ENCODE data around the gene DNAJC7. TPM values are rescaled to one million over a fixed set of nuclear protein-coding genes. Genes with fewer than 3 reads are reported as not detected.

DNAJC7 gene
- 82.0 TPM for total RNA-seq
- long read RNA-seq, transcript DNAJC7-203 (14 exons, 2,022 nt) = major isoform, 50 of 77 reads
- long read RNA-seq, partial matches to known transcripts = 13 of 77 reads
- long read RNA-seq, other reads (novel, unspliced or antisense) = 14 of 77 reads

GRCh38 chr17:42016941-42017865 lies at the start of gene DNAJC7:
DNAJC7 (minus strand) TSS chr17:42017439; CDS start chr17:42017416, 23 bp downstream.
- peak within 1 kb of the TSS; percentile 79 for H3K4me3 ChIP-seq
- peaks cover 61% of the 10 kb centered on the region for H3K4me1 ChIP-seq
- no peaks in the 10 kb centered on the region for H3K9me3 ChIP-seq
- H3K36me3 ChIP-seq = peaks cover 8% of the 10 kb centered on the region
- no peak for TF ChIP-seq CTCF (IDR thresholded peaks at IDR 0.05)
- intact Hi-C loops (cut with DNase I) = no loop called here
- peak within 1 kb of the TSS; percentile 89 for H3K27ac ChIP-seq
- no peaks in the 10 kb centered on the region for H3K27me3 ChIP-seq (ENCODE audit: low read depth)
- peak; percentile 96 to 97 for ATAC-seq
- peak; percentile 97 for DNase-seq

GRCh38 chr17:42065201-42065600 lies 48.0 kb upstream of the DNAJC7 start:
- DNase-seq = no peak
- no peaks in the 10 kb centered on the region for H3K9me3 ChIP-seq

GRCh38 chr17:42062681-42063080 lies 45.4 kb upstream of the DNAJC7 start:
- DNase-seq (no peak), ATAC-seq (no peak)
- no peak for TF ChIP-seq CTCF (IDR thresholded peaks at IDR 0.05)
- intact Hi-C loops (cut with DNase I) = no loop called here
- Histone ChIP-seq H3K27me3 (ENCODE audit: low read depth) (no peaks in the 10 kb centered on the region), H3K9me3 (no peaks in the 10 kb centered on the region), H3K4me3 (no peak overlapping the region), H3K4me1 (peaks cover 6% of the 10 kb centered on the region), H3K27ac (no peak overlapping the region), H3K36me3 (no peaks in the 10 kb centered on the region)

More at GRCh38 chr17:42065201-42065600, 48.0 kb upstream of the DNAJC7 start:
- ATAC-seq = no peak
- Histone ChIP-seq H3K36me3 (no peaks in the 10 kb centered on the region), H3K4me1 (peaks cover 6% of the 10 kb centered on the region), H3K27ac (no peak overlapping the region), H3K27me3 (ENCODE audit: low read depth) (peaks cover 2% of the 10 kb centered on the region), H3K4me3 (no peak overlapping the region)
- TF ChIP-seq CTCF (IDR thresholded peaks at IDR 0.05) = no peak
- intact Hi-C loops (cut with DNase I) = no loop called here

- DNase-seq (no peak), ATAC-seq (no peak)
- H3K4me3 ChIP-seq = no peak overlapping the region
- no peak for TF ChIP-seq CTCF (IDR thresholded peaks at IDR 0.05)
- H3K27me3 ChIP-seq (ENCODE audit: low read depth) = no peaks in the 10 kb centered on the region
- H3K36me3 ChIP-seq = no peaks in the 10 kb centered on the region
- no peaks in the 10 kb centered on the region for H3K9me3 ChIP-seq
- H3K4me1 ChIP-seq = peaks cover 6% of the 10 kb centered on the region
- intact Hi-C loops (cut with DNase I) = no loop called here
- no peak overlapping the region for H3K27ac ChIP-seq
Observed at GRCh38 chr17:42061646-42062487, 44.6 kb upstream of the DNAJC7 start.

- no peak for TF ChIP-seq CTCF (IDR thresholded peaks at IDR 0.05)
- DNase-seq (no peak), ATAC-seq (no peak)
- intact Hi-C loops (cut with DNase I) = no loop called here
- Histone ChIP-seq H3K36me3 (no peaks in the 10 kb centered on the region), H3K27ac (no peak overlapping the region), H3K9me3 (no peaks in the 10 kb centered on the region), H3K4me1 (peaks cover 6% of the 10 kb centered on the region), H3K4me3 (no peak overlapping the region), H3K27me3 (ENCODE audit: low read depth) (no peaks in the 10 kb centered on the region)
Observed at GRCh38 chr17:42060231-42060630, 43.0 kb upstream of the DNAJC7 start.
